Activated CD4-positive, alpha-beta T cell treated with anti-CD3 and anti-CD28 coated beads for 36 hours (primary cell): Measurements from ENCODE around the gene GALNTL6. TPM values are rescaled to one million over a fixed set of nuclear protein-coding genes. Genes with fewer than 3 reads are reported as not detected.
A peak's percentile ranks its signal among the peaks of the same experiment; 100 is the strongest.
"Not testable (repeated sequence)": the region's sequence is repeated elsewhere in the genome, so short reads cannot be mapped to it uniquely, and the experiment has no call there.

Source experiments
- ATAC-seq: fragments of 200-7000 bp; cut with Tn5 transposase; one replicate; pipeline ENCODE4 v1.10.0; 2021; ENCODE audit warnings: mild to moderate bottlenecking, moderate library complexity
- CTCF ChIA-PET: fragments of 350-600 bp; sonication (Branson Sonifier 250); formaldehyde crosslinking; loops from one replicate; lab custom pipeline; 2021; ENCODE audit warnings: antibody characterized with exemption; lab: Charles Lee
- POLR2A ChIA-PET: fragments of 350-600 bp; sonication (Branson Sonifier 250); formaldehyde crosslinking; loops from one replicate; lab custom pipeline; 2021; ENCODE audit warnings: antibody characterized with exemption, inconsistent platforms; lab: Charles Lee
- DNase-seq: peaks from one replicate; pipeline ENCODE4 v3.0.0-alpha.2; 2020
- H3K27ac Mint-ChIP-seq: one replicate; pipeline ENCODE4 v1.8.0; 2021; ENCODE audit warnings: mixed read lengths
- H3K27me3 Mint-ChIP-seq: one replicate; pipeline ENCODE4 v1.8.0; 2021; ENCODE audit warnings: mixed read lengths
- H3K36me3 Mint-ChIP-seq: one replicate; pipeline ENCODE4 v1.8.0; 2021; ENCODE audit warnings: low read depth, mixed read lengths
- H3K4me1 Mint-ChIP-seq: one replicate; pipeline ENCODE4 v1.8.0; 2021; ENCODE audit warnings: mixed read lengths
- H3K4me3 Mint-ChIP-seq: one replicate; pipeline ENCODE4 v1.8.0; 2021; ENCODE audit warnings: mild to moderate bottlenecking, moderate library complexity, mixed read lengths
- H3K9me3 Mint-ChIP-seq: one replicate; pipeline ENCODE4 v1.8.0; 2021; ENCODE audit warnings: low read depth, mixed read lengths
- intact Hi-C, 2 experiments: fragments of 100-400 bp; cut with DNase I in 1 of 2; cut with micrococcal nuclease in 1 of 2; formaldehyde crosslinking; loops; one replicate each; pipeline versions ENCODE4 v1.14.2 to v1.15.1; 2022 to 2024; cut with DNase I, micrococcal nuclease
- total RNA-seq, 2 experiments: library from RNA; stranded (reverse); gene quantifications; one replicate each; pipeline ENCODE4 v1.2.3, GENCODE V29; 2021

The GALNTL6 gene
- total RNA-seq, 2 experiments from 2014 or later: not detected

- ATAC-seq, H3K4me3 Mint-ChIP-seq, H3K9me3 Mint-ChIP-seq, H3K36me3 Mint-ChIP-seq, H3K27ac Mint-ChIP-seq, intact Hi-C loops, H3K27me3 Mint-ChIP-seq, POLR2A ChIA-PET, H3K4me1 Mint-ChIP-seq, DNase-seq: not testable (repeated sequence)
- CTCF ChIA-PET: interaction anchor here (1.0 kb wide), 1 partner anchor 10 kb away, joined by 3 read pairs; no protein-coding TSS in a partner anchor
Observed at GRCh38 chr4:172797281-172797680, 984.1 kb downstream of the GALNTL6 start.

DNA sequence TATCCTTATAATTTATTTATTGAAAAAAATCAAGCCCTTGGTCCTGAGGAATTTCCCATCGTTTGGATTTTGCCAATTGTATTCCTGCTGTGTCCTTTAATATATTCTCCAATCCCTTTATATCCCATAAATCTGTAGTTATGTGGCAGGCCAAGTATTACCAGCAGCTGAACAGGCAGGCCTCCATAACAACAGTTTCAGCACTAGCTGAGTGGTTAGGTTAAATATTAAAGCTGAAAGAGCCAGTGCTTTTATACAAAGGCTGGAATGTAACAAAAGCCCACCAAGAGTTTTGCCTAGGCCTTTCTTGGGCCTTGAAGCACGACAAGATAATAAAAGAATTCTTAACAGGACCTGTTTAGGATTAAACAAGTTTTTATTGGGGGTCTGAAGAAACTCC lies 988.8 kb downstream of the GALNTL6 start:
- ATAC-seq (no peak), DNase-seq (no peak)
- no peaks in the 10 kb centered on the region for H3K9me3 Mint-ChIP-seq
- H3K27me3 Mint-ChIP-seq: peaks cover 4% of the 10 kb centered on the region
- H3K36me3 Mint-ChIP-seq: no peaks in the 10 kb centered on the region
- POLR2A ChIA-PET: no interaction called here
- H3K27ac Mint-ChIP-seq: no peak overlapping the region
- no peaks in the 10 kb centered on the region for H3K4me1 Mint-ChIP-seq
- CTCF ChIA-PET: no interaction called here
- intact Hi-C loops: no loop called here
- no peak overlapping the region for H3K4me3 Mint-ChIP-seq

GRCh38 chr4:172806841-172807240 lies 993.6 kb downstream of the GALNTL6 start:
- Mint-ChIP-seq H3K4me1 (no peaks in the 10 kb centered on the region), H3K36me3 (no peaks in the 10 kb centered on the region), H3K27ac (no peak overlapping the region), H3K27me3 (no peaks in the 10 kb centered on the region), H3K4me3 (no peak overlapping the region), H3K9me3 (no peaks in the 10 kb centered on the region)
- ATAC-seq (no peak), DNase-seq (no peak)
- intact Hi-C loops: no loop called here
- POLR2A ChIA-PET: no interaction called here
- CTCF ChIA-PET: interaction anchor here (1.0 kb wide), 1 partner anchor 9 kb away, joined by 3 read pairs; no protein-coding TSS in a partner anchor

GRCh38 chr4:172808196-172808595 lies 995.0 kb downstream of the GALNTL6 start:
- Mint-ChIP-seq H3K36me3 (no peaks in the 10 kb centered on the region), H3K4me3 (no peak overlapping the region), H3K27me3 (peaks cover 3% of the 10 kb centered on the region), H3K27ac (no peak overlapping the region), H3K4me1 (no peaks in the 10 kb centered on the region), H3K9me3 (no peaks in the 10 kb centered on the region)
- ChIA-PET CTCF (no interaction called here), POLR2A (no interaction called here)
- intact Hi-C loops: no loop called here
- DNase-seq: no peak
- no peak for ATAC-seq

DNA sequence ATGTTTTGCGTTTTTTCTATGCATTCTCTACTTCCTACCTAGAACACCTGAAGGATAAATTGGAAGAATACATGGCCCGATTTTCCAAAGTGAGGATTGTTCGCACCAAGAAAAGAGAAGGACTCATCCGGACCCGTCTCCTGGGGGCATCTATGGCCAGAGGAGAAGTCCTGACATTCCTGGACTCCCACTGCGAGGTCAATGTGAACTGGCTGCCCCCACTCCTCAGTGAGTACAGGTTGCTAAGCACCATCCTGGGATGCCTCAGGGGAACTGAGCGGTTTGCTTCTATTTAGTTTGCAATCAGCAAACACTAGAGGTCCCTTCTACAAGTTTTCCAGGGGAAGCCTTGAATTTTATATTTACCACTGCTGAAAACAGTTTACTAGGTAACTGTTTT lies 996.1 kb downstream of the GALNTL6 start:
- CTCF ChIA-PET: no interaction called here
- H3K27me3 Mint-ChIP-seq: peaks cover 3% of the 10 kb centered on the region
- no peaks in the 10 kb centered on the region for H3K4me1 Mint-ChIP-seq
- H3K9me3 Mint-ChIP-seq: no peaks in the 10 kb centered on the region
- ATAC-seq: no peak
- H3K27ac Mint-ChIP-seq: no peak overlapping the region
- intact Hi-C loops: no loop called here
- POLR2A ChIA-PET: no interaction called here
- no peaks in the 10 kb centered on the region for H3K36me3 Mint-ChIP-seq
- no peak overlapping the region for H3K4me3 Mint-ChIP-seq
- DNase-seq: no peak

DNA sequence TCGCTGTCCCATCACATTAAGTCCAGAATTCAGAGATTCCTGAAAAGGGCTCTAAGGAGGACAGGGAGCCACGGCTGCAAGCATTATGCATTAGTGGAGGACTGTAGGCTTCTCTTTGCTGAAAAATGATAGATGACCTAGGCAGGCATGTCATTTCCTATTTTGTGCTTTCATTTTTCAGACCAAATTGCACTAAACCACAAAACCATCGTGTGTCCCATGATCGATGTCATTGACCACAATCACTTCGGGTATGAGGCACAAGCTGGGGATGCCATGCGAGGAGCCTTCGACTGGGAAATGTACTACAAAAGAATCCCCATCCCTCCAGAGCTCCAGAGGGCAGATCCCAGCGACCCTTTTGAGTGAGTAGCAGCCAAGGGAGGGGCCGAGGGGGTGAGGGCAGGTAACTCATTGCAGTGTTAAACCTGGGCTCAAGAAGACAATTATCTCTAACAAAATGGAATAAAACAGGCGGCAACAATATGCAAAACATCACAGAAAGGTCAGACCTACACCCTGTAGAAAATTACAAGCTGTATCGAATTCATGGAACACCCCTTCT lies 1000.2 kb downstream of the GALNTL6 start:
- Mint-ChIP-seq H3K4me1 (no peaks in the 10 kb centered on the region), H3K27me3 (peaks cover 3% of the 10 kb centered on the region), H3K9me3 (no peaks in the 10 kb centered on the region), H3K27ac (no peak overlapping the region), H3K4me3 (no peak overlapping the region), H3K36me3 (no peaks in the 10 kb centered on the region)
- intact Hi-C loops: no loop called here
- ATAC-seq: no peak
- ChIA-PET POLR2A (no interaction called here), CTCF (no interaction called here)
- DNase-seq: peak; percentile 8

GRCh38 chr4:172815499-172816164 lies 1002.4 kb downstream of the GALNTL6 start:
- no peak for DNase-seq
- intact Hi-C loops: no loop called here
- ATAC-seq: no peak
- CTCF ChIA-PET: interaction anchor here (0.7 kb wide), 1 partner anchor 32 kb away, joined by 3 read pairs; no protein-coding TSS in a partner anchor
- H3K9me3 Mint-ChIP-seq: no peaks in the 10 kb centered on the region
- H3K4me3 Mint-ChIP-seq: no peak overlapping the region
- no peak overlapping the region for H3K27ac Mint-ChIP-seq
- POLR2A ChIA-PET: no interaction called here
- H3K4me1 Mint-ChIP-seq: no peaks in the 10 kb centered on the region
- no peaks in the 10 kb centered on the region for H3K36me3 Mint-ChIP-seq
- H3K27me3 Mint-ChIP-seq: peaks cover 4% of the 10 kb centered on the region

DNA sequence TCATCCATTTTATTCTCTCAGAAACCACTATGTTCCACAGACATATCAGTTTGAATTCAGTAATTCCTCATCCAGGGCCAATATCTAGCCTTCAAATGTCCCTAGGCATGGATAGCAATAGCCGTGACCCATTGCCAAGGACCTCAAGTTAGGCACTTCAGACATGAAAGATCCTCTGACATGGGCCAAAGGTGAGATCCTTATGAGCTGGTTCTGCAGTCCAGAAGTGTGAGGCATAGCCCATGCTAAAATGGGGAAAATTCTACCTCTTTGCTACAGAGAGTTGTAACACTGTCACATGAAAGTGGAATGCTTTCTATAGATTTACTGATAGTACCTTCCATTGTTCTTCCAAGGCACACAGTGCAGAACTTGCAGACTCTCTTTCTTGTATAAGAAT lies 1005.7 kb downstream of the GALNTL6 start:
- DNase-seq: no peak
- H3K4me3 Mint-ChIP-seq: no peak overlapping the region
- ATAC-seq: no peak
- H3K36me3 Mint-ChIP-seq: no peaks in the 10 kb centered on the region
- no peaks in the 10 kb centered on the region for H3K9me3 Mint-ChIP-seq
- POLR2A ChIA-PET: no interaction called here
- H3K27me3 Mint-ChIP-seq: peaks cover 2% of the 10 kb centered on the region
- H3K27ac Mint-ChIP-seq: no peak overlapping the region
- intact Hi-C loops: no loop called here
- H3K4me1 Mint-ChIP-seq: no peaks in the 10 kb centered on the region
- CTCF ChIA-PET: no interaction called here

DNA sequence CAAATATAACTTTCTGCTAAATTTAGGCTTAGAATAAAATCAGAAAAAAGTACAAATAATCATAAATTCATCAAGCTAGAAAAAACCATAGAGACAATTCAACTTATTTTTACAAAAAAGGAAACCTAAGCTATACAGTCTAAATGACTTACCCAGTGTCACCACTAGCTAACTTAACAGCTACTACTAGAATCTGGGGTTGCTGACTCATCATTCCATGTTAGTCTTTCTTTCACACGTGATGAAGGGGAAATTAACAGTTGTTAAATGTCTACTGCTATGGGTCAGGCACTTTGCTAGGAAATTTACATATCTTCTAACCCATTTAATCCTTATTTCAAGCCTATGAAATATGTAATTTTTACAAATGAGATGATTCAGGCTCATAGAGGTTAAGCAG lies 1006.1 kb downstream of the GALNTL6 start:
- Mint-ChIP-seq H3K9me3 (no peaks in the 10 kb centered on the region), H3K27ac (no peak overlapping the region), H3K27me3 (peaks cover 2% of the 10 kb centered on the region), H3K4me1 (no peaks in the 10 kb centered on the region), H3K36me3 (no peaks in the 10 kb centered on the region), H3K4me3 (no peak overlapping the region)
- DNase-seq (no peak), ATAC-seq (no peak)
- intact Hi-C loops: no loop called here
- ChIA-PET POLR2A (no interaction called here), CTCF (no interaction called here)

- H3K36me3 Mint-ChIP-seq: no peaks in the 10 kb centered on the region
- H3K9me3 Mint-ChIP-seq: no peaks in the 10 kb centered on the region
- CTCF ChIA-PET: interaction anchor here (0.6 kb wide), 1 partner anchor 1058 kb away, joined by 3 read pairs; no protein-coding TSS in a partner anchor
- POLR2A ChIA-PET: no interaction called here
- no peak for DNase-seq
- H3K4me1 Mint-ChIP-seq: no peaks in the 10 kb centered on the region
- H3K27me3 Mint-ChIP-seq: peaks cover 2% of the 10 kb centered on the region
- intact Hi-C loops: no loop called here
- no peak overlapping the region for H3K27ac Mint-ChIP-seq
- no peak for ATAC-seq
- H3K4me3 Mint-ChIP-seq: no peak overlapping the region
Observed at GRCh38 chr4:172822331-172822730, 1009.1 kb downstream of the GALNTL6 start.

GRCh38 chr4:172826346-172826745 lies 1013.1 kb downstream of the GALNTL6 start:
- intact Hi-C loops: no loop called here
- peaks cover 5% of the 10 kb centered on the region for H3K27me3 Mint-ChIP-seq
- no peaks in the 10 kb centered on the region for H3K4me1 Mint-ChIP-seq
- no peaks in the 10 kb centered on the region for H3K9me3 Mint-ChIP-seq
- ATAC-seq (no peak), DNase-seq (no peak)
- no peak overlapping the region for H3K4me3 Mint-ChIP-seq
- no peaks in the 10 kb centered on the region for H3K36me3 Mint-ChIP-seq
- CTCF ChIA-PET: no interaction called here
- POLR2A ChIA-PET: no interaction called here
- H3K27ac Mint-ChIP-seq: no peak overlapping the region

GRCh38 chr4:172826861-172827260 lies 1013.7 kb downstream of the GALNTL6 start:
- H3K36me3 Mint-ChIP-seq: no peaks in the 10 kb centered on the region
- no peaks in the 10 kb centered on the region for H3K4me1 Mint-ChIP-seq
- ChIA-PET POLR2A (no interaction called here), CTCF (no interaction called here)
- H3K27ac Mint-ChIP-seq: no peak overlapping the region
- no peak overlapping the region for H3K4me3 Mint-ChIP-seq
- no peak for DNase-seq
- no peaks in the 10 kb centered on the region for H3K9me3 Mint-ChIP-seq
- ATAC-seq: no peak
- intact Hi-C loops: no loop called here
- peaks cover 5% of the 10 kb centered on the region for H3K27me3 Mint-ChIP-seq
